Prostate gland (tissue), 2 donors: Measurements from ENCODE around the gene MBP.

Source experiments
- CTCF ChIP-seq, 4 experiments: fragments of 200-600 bp in 2 of 4; fragments of 450-650 bp in 2 of 4; sonication (generic) in 2 of 4; IDR thresholded peaks; 1 replicate in 3 of 4; 2 replicates in 1 of 4; pipeline ENCODE4 v1.5.1; 2016 to 2019; ENCODE audit warnings: antibody characterized with exemption in 4 of 4, mild to moderate bottlenecking in 2 of 4, moderate library complexity in 2 of 4
- POLR2A ChIP-seq: fragments of 450-650 bp; IDR thresholded peaks from one replicate; pipeline ENCODE4 v1.6.1; 2016; ENCODE audit warnings: antibody characterized with exemption, mild to moderate bottlenecking

GRCh38 chr18:77006305-77007175, 126.0 kb downstream of the MBP start:
- TF ChIP-seq CTCF (IDR thresholded peaks at IDR 0.05) (no peak), POLR2A (no peak)
